ENCODE data around the gene KIF15. TPM values are rescaled to one million over a fixed set of nuclear protein-coding genes. Genes with fewer than 3 reads are reported as not detected.

KIF15 gene
- polyA plus RNA-seq, 2 of the 4 experiments (the other 2 are of a cell fraction) = 8.7 to 13.5 TPM

DNA sequence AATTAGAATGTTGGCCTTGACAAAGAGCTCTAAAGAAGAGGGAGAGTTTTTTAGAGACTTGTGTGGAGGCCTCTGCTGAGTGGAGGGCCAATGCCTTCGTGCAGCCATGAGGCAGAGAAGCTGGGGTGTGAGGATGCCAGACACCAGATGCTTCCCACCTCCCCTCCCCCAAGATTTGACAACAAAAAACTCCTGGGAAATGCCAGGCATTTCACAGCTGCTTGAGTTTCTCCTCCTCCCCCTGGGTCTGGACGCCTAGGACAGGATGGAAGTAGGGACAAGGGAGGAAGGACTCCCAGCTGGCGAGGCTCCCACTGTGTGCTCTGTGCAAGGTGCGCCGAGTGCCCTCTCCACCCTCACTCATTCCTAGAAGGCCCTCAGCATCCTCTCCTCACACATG lies 132.9 kb downstream of the KIF15 start (continued):
- TF ChIP-seq, protein P1, sequence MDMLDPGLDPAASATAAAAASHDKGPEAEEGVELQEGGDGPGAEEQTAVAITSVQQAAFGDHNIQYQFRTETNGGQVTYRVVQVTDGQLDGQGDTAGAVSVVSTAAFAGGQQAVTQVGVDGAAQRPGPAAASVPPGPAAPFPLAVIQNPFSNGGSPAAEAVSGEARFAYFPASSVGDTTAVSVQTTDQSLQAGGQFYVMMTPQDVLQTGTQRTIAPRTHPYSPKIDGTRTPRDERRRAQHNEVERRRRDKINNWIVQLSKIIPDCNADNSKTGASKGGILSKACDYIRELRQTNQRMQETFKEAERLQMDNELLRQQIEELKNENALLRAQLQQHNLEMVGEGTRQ (IDR thresholded peaks at IDR 0.05) = no peak
- TF ChIP-seq RARB (CRISPR knock-in tag; IDR thresholded peaks at IDR 0.05) (no peak), POLR2AphosphoS2 (conservative IDR thresholded peaks at IDR 0.05; ENCODE audit: low read length) (no peak), ZFP36 (IDR thresholded peaks at IDR 0.05; ENCODE audit: borderline replicate concordance, partially characterized antibody) (no peak), HDAC2 (IDR thresholded peaks at IDR 0.05) (no peak)

DNA sequence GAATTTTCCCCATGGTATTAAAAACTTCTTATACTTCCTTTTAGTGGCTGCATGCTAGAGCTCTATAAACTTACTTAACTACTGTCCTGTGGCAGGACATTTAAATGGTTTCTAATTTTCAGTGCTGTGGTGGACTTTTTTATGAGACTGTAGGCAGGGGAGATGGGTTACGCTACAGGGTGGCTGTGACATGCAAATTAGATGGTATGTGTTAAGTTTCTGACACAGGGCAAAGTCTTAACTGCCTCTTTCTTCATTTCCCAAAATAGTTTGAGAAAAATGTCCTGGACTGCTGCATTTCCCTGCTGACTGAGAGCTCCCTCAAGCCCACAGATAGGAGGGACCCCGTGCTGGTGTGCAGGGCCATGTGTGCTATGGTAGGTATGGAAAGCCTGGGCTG lies 134.8 kb downstream of the KIF15 start:
- FAIRE-seq = no peak

More for the DNA sequence above, 134.8 kb downstream of the KIF15 start:
- no peaks in the 10 kb centered on the region for H3K9me3 ChIP-seq
- ChIA-PET POLR2A (interaction anchor here (0.7 kb wide), 1 partner anchor 385 kb away, joined by 8 read pairs; no protein-coding TSS in a partner anchor), CTCF (no interaction called here)
- H3K4me3 ChIP-seq = no peak overlapping the region
- TF ChIP-seq CBX2 (IDR thresholded peaks at IDR 0.05; ENCODE audit: borderline replicate concordance, low read depth) (no peak), ELK1 (IDR thresholded peaks at IDR 0.05; ENCODE audit: low read depth, low read length) (no peak), TP53 (CRISPR knock-in tag; IDR thresholded peaks at IDR 0.05) (no peak), FOSB (CRISPR knock-in tag; IDR thresholded peaks at IDR 0.05) (no peak), JUN (IDR thresholded peaks at IDR 0.05) (no peak), REST (IDR thresholded peaks at IDR 0.05) (no peak), CEBPB (IDR thresholded peaks at IDR 0.05) (no peak), FOSL2 (IDR thresholded peaks at IDR 0.05) (no peak), FOSL2 (CRISPR knock-in tag; IDR thresholded peaks at IDR 0.05) (no peak), MAX (IDR thresholded peaks at IDR 0.05) (no peak), POLR2A (IDR thresholded peaks at IDR 0.05; ENCODE audit: low read length) (no peak), TFCP2L1 (CRISPR knock-in tag; IDR thresholded peaks at IDR 0.05) (no peak), NFE2L2 (conservative IDR thresholded peaks at IDR 0.05; ENCODE audit: low read length) (no peak)
- TF ChIP-seq, protein P2, sequence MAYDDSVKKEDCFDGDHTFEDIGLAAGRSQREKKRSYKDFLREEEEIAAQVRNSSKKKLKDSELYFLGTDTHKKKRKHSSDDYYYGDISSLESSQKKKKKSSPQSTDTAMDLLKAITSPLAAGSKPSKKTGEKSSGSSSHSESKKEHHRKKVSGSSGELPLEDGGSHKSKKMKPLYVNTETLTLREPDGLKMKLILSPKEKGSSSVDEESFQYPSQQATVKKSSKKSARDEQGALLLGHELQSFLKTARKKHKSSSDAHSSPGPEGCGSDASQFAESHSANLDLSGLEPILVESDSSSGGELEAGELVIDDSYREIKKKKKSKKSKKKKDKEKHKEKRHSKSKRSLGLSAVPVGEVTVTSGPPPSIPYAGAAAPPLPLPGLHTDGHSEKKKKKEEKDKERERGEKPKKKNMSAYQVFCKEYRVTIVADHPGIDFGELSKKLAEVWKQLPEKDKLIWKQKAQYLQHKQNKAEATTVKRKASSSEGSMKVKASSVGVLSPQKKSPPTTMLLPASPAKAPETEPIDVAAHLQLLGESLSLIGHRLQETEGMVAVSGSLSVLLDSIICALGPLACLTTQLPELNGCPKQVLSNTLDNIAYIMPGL (CRISPR knock-in tag; IDR thresholded peaks at IDR 0.05; ENCODE audit: borderline replicate concordance) = no peak
- ATAC-seq (no peak), DNase-seq (ENCODE audit: low read depth in 1 of 2, low spot score in 1 of 2) (no peak)
- H3K4me2 ChIP-seq = no peak overlapping the region
- 92% methylated on average over 2 of the region's 2 CpGs for WGBS (ENCODE audit: missing lambda C conversion rate)
- H3K27ac ChIP-seq = no peak overlapping the region
- peaks cover 12% of the 10 kb centered on the region; the same call in 2 of the 3 replicates for H3K4me1 ChIP-seq

All from A549 (cell line).